OCI-LY7 (cell line): ENCODE measurements around the gene PLPP4. TPM values are rescaled to one million over a fixed set of nuclear protein-coding genes. Genes with fewer than 3 reads are reported as not detected.

ENCODE experiments used
- BruUV-seq: library from RNA; stranded (reverse); fragments of 400-500 nt; replicated peaks from 2 replicates; lab custom pipeline; 2021; lab: Mats Ljungman, UMichigan
- CTCF ChIA-PET: fragments of 300-600 bp; sonication (Branson Sonifier 250); formaldehyde crosslinking; loops from one replicate; lab custom pipeline; 2022; ENCODE audit warnings: antibody characterized with exemption; ENCODE audit not compliant: unreplicated experiment; lab: Charles Lee
- POLR2A ChIA-PET: fragments of 300-600 bp; sonication (Branson Sonifier 250); formaldehyde crosslinking; loops from one replicate; lab custom pipeline; 2022; ENCODE audit warnings: antibody characterized with exemption; lab: Charles Lee
- DNase-seq: peaks from one replicate; pipeline ENCODE4 v3.0.0-alpha.2; 2015; ENCODE audit warnings: low spot score
- H2AFZ ChIP-seq: fragments of 200-600 bp; sonication (generic), shearing (Covaris generic); 2 replicates; pipeline ENCODE4 v1.6.1; 2014; ENCODE audit warnings: mild to moderate bottlenecking, antibody characterized with exemption, low read length, moderate library complexity
- H3K27ac ChIP-seq: fragments of 200-600 bp; sonication (generic); 2 replicates; pipeline ENCODE4 v1.5.1; 2014; ENCODE audit warnings: mixed run types, low read depth, mild to moderate bottlenecking, moderate library complexity, low read length, inconsistent platforms; ENCODE audit not compliant: poor library complexity, severe bottlenecking
- H3K36me3 ChIP-seq: fragments of 200-600 bp; sonication (generic); 2 replicates; pipeline ENCODE4 v1.6.1; 2014; ENCODE audit warnings: mild to moderate bottlenecking, antibody characterized with exemption, low read length, moderate library complexity, mixed read lengths; ENCODE audit not compliant: insufficient read depth
- H3K4me1 ChIP-seq: fragments of 200-600 bp; sonication (generic); 2 replicates; pipeline ENCODE4 v1.5.1; 2014; ENCODE audit warnings: mild to moderate bottlenecking, low read length; ENCODE audit not compliant: insufficient read depth, poor library complexity, severe bottlenecking
- H3K4me2 ChIP-seq: fragments of 200-600 bp; sonication (generic); 2 replicates; pipeline ENCODE4 v1.6.1; 2014; ENCODE audit warnings: mild to moderate bottlenecking, low read length
- H3K4me3 ChIP-seq: fragments of 200-600 bp; sonication (generic); 2 replicates; pipeline ENCODE4 v1.5.1; 2014; ENCODE audit warnings: mild to moderate bottlenecking, low read depth, low read length; ENCODE audit not compliant: poor library complexity, severe bottlenecking
- H3K79me2 ChIP-seq: fragments of 200-600 bp; sonication (generic); 2 replicates; pipeline ENCODE4 v1.6.1; 2016; ENCODE audit warnings: low read depth, mild to moderate bottlenecking, low read length, moderate library complexity, mixed read lengths; ENCODE audit not compliant: insufficient read depth
- H3K9me2 ChIP-seq: fragments of 200-600 bp; sonication (generic); 2 replicates; pipeline ENCODE4 v1.6.1; 2016; ENCODE audit warnings: mild to moderate bottlenecking, low read length, mixed read lengths; ENCODE audit not compliant: insufficient read depth
- H3K9me3 ChIP-seq: fragments of 200-600 bp; sonication (generic); 2 replicates; pipeline ENCODE4 v1.6.1; 2014; ENCODE audit warnings: mild to moderate bottlenecking, mixed run types, low read length, mixed read lengths
- H4K20me1 ChIP-seq: fragments of 200-600 bp; sonication (generic); 2 replicates; pipeline ENCODE4 v1.6.1; 2014; ENCODE audit warnings: mild to moderate bottlenecking, antibody characterized with exemption, low read length, moderate library complexity, mixed read lengths; ENCODE audit not compliant: insufficient read depth
- EZH2phosphoT487 ChIP-seq: fragments of 200-600 bp; sonication (generic); IDR thresholded peaks from 2 replicates; pipeline ENCODE4 v1.6.1; 2018; ENCODE audit warnings: low read depth, borderline replicate concordance, mild to moderate bottlenecking, mixed run types, antibody characterized with exemption, low read length, moderate library complexity, mixed read lengths
- intact Hi-C: fragments of 100-400 bp; cut with micrococcal nuclease; formaldehyde crosslinking; loops from one replicate; pipeline ENCODE4 v1.10.0; 2022; ENCODE audit not compliant: unreplicated experiment
- total RNA-seq, 2 experiments: library from RNA; depleted of rRNA in 1 of 2; stranded (reverse); fragments of >200 nt in 1 of 2; shearing (Covaris generic) in 1 of 2; gene quantifications; 2 replicates each; pipeline ENCODE4 v1.2.3, GENCODE V29; 2014 to 2022
- TF ChIP-seq, protein P1 (sequence below): fragments of 200-600 bp; sonication (generic); conservative IDR thresholded peaks from 2 replicates; pipeline ENCODE4 v1.5.1; 2014; ENCODE audit warnings: mild to moderate bottlenecking, antibody characterized with exemption, low read length, moderate library complexity, mixed read lengths

Gene PLPP4
- total RNA-seq, 2 experiments from 2014 or later, result not detected

DNA sequence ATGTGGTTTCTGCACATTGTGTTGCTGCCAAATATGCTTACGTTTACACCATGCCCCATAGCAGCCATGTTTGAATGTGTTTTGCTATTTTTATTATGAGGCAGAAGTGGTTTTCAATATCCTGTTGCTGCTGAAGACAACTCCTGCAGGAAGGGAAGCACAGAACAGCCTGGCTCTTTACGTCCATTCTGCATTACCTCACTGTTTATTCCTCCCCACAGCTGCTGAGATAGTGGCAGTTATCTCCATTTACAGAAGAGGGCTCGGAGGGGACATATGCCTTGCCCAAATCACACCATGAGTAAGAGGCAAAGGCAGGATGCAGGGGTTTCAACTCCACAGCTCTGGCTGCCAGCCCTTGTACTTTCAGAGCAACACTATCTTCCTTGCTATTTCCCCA, 35.3 kb downstream of the PLPP4 start:
- H3K79me2 ChIP-seq, result no peaks in the 10 kb centered on the region
- intact Hi-C loops, result no loop called here
- no peak overlapping the region for H3K4me2 ChIP-seq
- no peak for TF ChIP-seq EZH2phosphoT487
- TF ChIP-seq, protein P1, sequence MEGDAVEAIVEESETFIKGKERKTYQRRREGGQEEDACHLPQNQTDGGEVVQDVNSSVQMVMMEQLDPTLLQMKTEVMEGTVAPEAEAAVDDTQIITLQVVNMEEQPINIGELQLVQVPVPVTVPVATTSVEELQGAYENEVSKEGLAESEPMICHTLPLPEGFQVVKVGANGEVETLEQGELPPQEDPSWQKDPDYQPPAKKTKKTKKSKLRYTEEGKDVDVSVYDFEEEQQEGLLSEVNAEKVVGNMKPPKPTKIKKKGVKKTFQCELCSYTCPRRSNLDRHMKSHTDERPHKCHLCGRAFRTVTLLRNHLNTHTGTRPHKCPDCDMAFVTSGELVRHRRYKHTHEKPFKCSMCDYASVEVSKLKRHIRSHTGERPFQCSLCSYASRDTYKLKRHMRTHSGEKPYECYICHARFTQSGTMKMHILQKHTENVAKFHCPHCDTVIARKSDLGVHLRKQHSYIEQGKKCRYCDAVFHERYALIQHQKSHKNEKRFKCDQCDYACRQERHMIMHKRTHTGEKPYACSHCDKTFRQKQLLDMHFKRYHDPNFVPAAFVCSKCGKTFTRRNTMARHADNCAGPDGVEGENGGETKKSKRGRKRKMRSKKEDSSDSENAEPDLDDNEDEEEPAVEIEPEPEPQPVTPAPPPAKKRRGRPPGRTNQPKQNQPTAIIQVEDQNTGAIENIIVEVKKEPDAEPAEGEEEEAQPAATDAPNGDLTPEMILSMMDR, result no peak
- no peaks in the 10 kb centered on the region for H3K9me3 ChIP-seq
- H4K20me1 ChIP-seq, result no peaks in the 10 kb centered on the region
- H2AFZ ChIP-seq, result no peak overlapping the region
- H3K4me1 ChIP-seq, result no peaks in the 10 kb centered on the region
- no peaks in the 10 kb centered on the region for H3K36me3 ChIP-seq
- ChIA-PET POLR2A (no interaction called here), CTCF (no interaction called here)
- H3K9me2 ChIP-seq, result no peaks in the 10 kb centered on the region
- no TSS peak for BruUV-seq
- H3K27ac ChIP-seq, result no peak overlapping the region
- H3K4me3 ChIP-seq, result no peak overlapping the region
- no peak for DNase-seq

DNA sequence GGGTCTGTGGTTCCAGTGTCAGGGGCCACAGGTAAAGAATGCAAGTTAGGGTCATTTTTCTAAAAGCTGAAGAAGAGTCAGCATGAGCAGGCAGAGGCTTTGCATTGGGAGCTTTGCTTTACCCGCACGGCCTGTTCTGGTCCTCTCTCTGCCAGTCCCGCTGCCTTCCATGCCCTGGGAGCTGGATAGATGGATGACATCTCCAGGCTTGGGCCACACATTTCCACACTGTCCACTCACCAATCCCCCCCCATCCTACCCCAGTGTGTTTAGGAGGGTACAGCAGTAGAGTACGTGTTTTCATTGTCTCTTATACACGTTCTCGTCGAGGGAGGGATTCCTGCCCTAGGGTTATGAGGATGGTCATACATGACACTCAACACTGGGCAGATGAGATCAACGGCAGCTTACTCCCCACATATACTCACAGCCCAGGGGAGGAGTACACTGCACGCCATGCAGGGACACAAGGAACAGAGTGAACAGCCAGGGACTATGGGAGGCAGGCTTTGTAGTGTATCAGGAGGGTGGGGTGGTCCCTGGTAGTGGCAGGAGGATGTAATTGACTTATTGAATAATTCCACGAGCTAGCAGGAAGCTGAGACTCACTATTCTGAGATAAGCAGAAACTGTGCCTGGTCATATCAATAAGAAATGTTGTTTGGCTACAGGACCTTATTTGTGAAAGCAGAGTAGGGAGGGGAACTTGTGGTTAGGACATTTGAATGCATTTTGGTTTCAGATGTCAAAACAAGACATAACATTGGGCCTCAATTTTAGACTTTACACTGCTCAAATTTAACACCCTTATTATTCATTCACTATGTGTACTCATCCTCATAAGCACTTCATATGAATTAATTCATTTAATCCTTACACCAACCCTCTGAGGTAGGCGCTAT, 36.6 kb downstream of the PLPP4 start:
- H3K27ac ChIP-seq, result no peak overlapping the region
- no peaks in the 10 kb centered on the region for H3K79me2 ChIP-seq
- TF ChIP-seq, protein P1, result no peak
- TF ChIP-seq EZH2phosphoT487, result no peak
- no peak overlapping the region for H3K4me3 ChIP-seq
- no peaks in the 10 kb centered on the region for H3K9me2 ChIP-seq
- intact Hi-C loops, result no loop called here
- DNase-seq, result no peak
- no peak overlapping the region for H2AFZ ChIP-seq
- no peaks in the 10 kb centered on the region for H3K36me3 ChIP-seq
- ChIA-PET CTCF (no interaction called here), POLR2A (no interaction called here)
- H3K4me1 ChIP-seq, result no peaks in the 10 kb centered on the region
- no peak overlapping the region for H3K4me2 ChIP-seq
- H3K9me3 ChIP-seq, result no peaks in the 10 kb centered on the region
- no TSS peak for BruUV-seq
- no peaks in the 10 kb centered on the region for H4K20me1 ChIP-seq

GRCh38 chr10:120494313-120494710, 37.3 kb downstream of the PLPP4 start:
- ChIA-PET CTCF (no interaction called here), POLR2A (no interaction called here)
- no peak overlapping the region for H2AFZ ChIP-seq
- H3K9me3 ChIP-seq, result no peaks in the 10 kb centered on the region
- H3K27ac ChIP-seq, result no peak overlapping the region
- H4K20me1 ChIP-seq, result no peaks in the 10 kb centered on the region
- no TSS peak for BruUV-seq
- H3K36me3 ChIP-seq, result no peaks in the 10 kb centered on the region
- intact Hi-C loops, result no loop called here
- H3K4me3 ChIP-seq, result no peak overlapping the region
- no peak overlapping the region for H3K4me2 ChIP-seq
- H3K4me1 ChIP-seq, result no peaks in the 10 kb centered on the region
- TF ChIP-seq, protein P1, result no peak
- TF ChIP-seq EZH2phosphoT487, result no peak
- no peaks in the 10 kb centered on the region for H3K79me2 ChIP-seq
- H3K9me2 ChIP-seq, result no peaks in the 10 kb centered on the region
- no peak for DNase-seq
